ENCODE results near the gene PCCA. TPM values are rescaled to one million over a fixed set of nuclear protein-coding genes. Genes with fewer than 3 reads are reported as not detected.
A peak's percentile ranks its signal among the peaks of the same experiment; 100 is the strongest.

PCCA gene
- total RNA-seq, 1 experiment from 2014 or later = 16.1 TPM

- H3K27ac ChIP-seq = no peak overlapping the region
- BruUV-seq (replicated peaks) = no TSS peak
- intact Hi-C loops (cut with micrococcal nuclease; ENCODE audit: unreplicated experiment) = loop anchor here (1.0 to 5.0 kb wide), 5 partner anchors 280 to 792 kb away; no protein-coding TSS in a partner anchor
Observed at GRCh38 chr13:100234524-100235136, 145.7 kb downstream of the PCCA start.

DNA sequence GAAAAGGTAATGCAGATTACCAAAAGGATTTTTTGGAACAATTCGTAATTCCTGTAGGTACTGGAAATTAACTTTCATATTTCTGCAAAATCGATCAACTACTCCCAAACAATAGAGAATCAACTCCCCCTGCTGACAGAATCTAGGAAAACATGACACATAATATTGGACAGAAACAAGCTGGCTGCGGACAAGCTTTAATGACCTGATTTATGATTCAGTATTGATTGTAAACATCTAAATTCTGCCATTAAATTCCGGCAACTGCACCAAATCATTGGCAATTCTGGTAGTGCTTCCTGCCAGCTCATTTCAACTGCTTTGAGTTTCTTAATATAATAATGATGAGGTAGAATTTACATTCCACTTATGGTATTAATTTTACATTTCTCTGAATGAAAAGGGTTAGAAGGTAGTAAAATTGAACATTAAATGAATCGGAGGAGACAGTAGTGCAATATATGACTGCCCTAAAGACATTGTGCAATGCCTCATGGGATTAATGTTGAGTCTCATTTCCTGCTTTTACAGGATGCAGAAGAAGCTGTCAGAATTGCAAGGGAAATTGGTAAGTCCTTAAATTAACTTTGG, 146.5 kb downstream of the PCCA start:
- Histone ChIP-seq H3K27me3 (ENCODE audit: insufficient read depth, low read depth) (no peaks in the 10 kb centered on the region), H3K4me1 (replicated peaks; ENCODE audit: insufficient read depth) (peaks cover 5% of the 10 kb centered on the region; the same call in 1 of the 2 replicates), H3K4me2 (no peak overlapping the region), H2AFZ (no peak overlapping the region), H3K36me3 (ENCODE audit: low read depth) (no peaks in the 10 kb centered on the region), H3K9me2 (ENCODE audit: insufficient read depth) (no peaks in the 10 kb centered on the region), H3F3A (ENCODE audit: insufficient read depth, low read depth) (no peaks in the 10 kb centered on the region; the same call in 1 of the 2 replicates), H3K27ac (no peak overlapping the region), H3K4me3 (no peak overlapping the region), H3K9me3 (ENCODE audit: insufficient read depth, low read depth) (no peaks in the 10 kb centered on the region), H3K79me2 (ENCODE audit: low read depth) (no peaks in the 10 kb centered on the region), H4K20me1 (ENCODE audit: insufficient read depth) (no peaks in the 10 kb centered on the region)
- DNase-seq = peak; percentile 6 to 39
- POLR2A ChIA-PET (ENCODE audit: unreplicated experiment) = interaction anchor here (0.5 kb wide), 1 partner anchor 561 kb away, joined by 4 read pairs; no protein-coding TSS in a partner anchor
- BruUV-seq (replicated peaks) = no TSS peak
- intact Hi-C loops (cut with micrococcal nuclease; ENCODE audit: unreplicated experiment) = loop anchor here (1.0 to 5.0 kb wide), 4 partner anchors 279 to 793 kb away; no protein-coding TSS in a partner anchor
- TF ChIP-seq, protein P1, sequence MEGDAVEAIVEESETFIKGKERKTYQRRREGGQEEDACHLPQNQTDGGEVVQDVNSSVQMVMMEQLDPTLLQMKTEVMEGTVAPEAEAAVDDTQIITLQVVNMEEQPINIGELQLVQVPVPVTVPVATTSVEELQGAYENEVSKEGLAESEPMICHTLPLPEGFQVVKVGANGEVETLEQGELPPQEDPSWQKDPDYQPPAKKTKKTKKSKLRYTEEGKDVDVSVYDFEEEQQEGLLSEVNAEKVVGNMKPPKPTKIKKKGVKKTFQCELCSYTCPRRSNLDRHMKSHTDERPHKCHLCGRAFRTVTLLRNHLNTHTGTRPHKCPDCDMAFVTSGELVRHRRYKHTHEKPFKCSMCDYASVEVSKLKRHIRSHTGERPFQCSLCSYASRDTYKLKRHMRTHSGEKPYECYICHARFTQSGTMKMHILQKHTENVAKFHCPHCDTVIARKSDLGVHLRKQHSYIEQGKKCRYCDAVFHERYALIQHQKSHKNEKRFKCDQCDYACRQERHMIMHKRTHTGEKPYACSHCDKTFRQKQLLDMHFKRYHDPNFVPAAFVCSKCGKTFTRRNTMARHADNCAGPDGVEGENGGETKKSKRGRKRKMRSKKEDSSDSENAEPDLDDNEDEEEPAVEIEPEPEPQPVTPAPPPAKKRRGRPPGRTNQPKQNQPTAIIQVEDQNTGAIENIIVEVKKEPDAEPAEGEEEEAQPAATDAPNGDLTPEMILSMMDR (conservative IDR thresholded peaks at IDR 0.05) = peak; percentile 88
- no peak for TF ChIP-seq EZH2 (IDR thresholded peaks at IDR 0.05; ENCODE audit: low read depth)
- CTCF ChIA-PET = interaction anchor here (0.5 to 1.2 kb wide), 9 partner anchors 85 to 915 kb away, joined by 3 to 11 read pairs (median 5); partner anchors contain the start of gene ZIC2

More at GRCh38 chr13:100234524-100235136, 145.7 kb downstream of the PCCA start:
- Histone ChIP-seq H3K4me3 (no peak overlapping the region), H3K4me2 (no peak overlapping the region), H3K27me3 (ENCODE audit: insufficient read depth, low read depth) (no peaks in the 10 kb centered on the region), H3K9me2 (ENCODE audit: insufficient read depth) (no peaks in the 10 kb centered on the region), H3K4me1 (replicated peaks; ENCODE audit: insufficient read depth) (no peaks in the 10 kb centered on the region), H3K79me2 (ENCODE audit: low read depth) (no peaks in the 10 kb centered on the region), H3K36me3 (ENCODE audit: low read depth) (no peaks in the 10 kb centered on the region), H2AFZ (no peak overlapping the region), H3F3A (ENCODE audit: insufficient read depth, low read depth) (no peaks in the 10 kb centered on the region; the same call in 1 of the 2 replicates), H3K9me3 (ENCODE audit: insufficient read depth, low read depth) (no peaks in the 10 kb centered on the region), H4K20me1 (ENCODE audit: insufficient read depth) (no peaks in the 10 kb centered on the region)
- TF ChIP-seq EZH2 (IDR thresholded peaks at IDR 0.05; ENCODE audit: low read depth) = no peak
- TF ChIP-seq, protein P1 (conservative IDR thresholded peaks at IDR 0.05) = no peak
- POLR2A ChIA-PET (ENCODE audit: unreplicated experiment) = no interaction called here
- CTCF ChIA-PET = interaction anchor here (1.2 kb wide), 1 partner anchor 334 kb away, joined by 3 read pairs; no protein-coding TSS in a partner anchor
- DNase-seq = no peak

GRCh38 chr13:100240109-100240779, 151.4 kb downstream of the PCCA start:
- Histone ChIP-seq H3K79me2 (ENCODE audit: low read depth) (no peaks in the 10 kb centered on the region), H4K20me1 (ENCODE audit: insufficient read depth) (no peaks in the 10 kb centered on the region), H3K9me2 (ENCODE audit: insufficient read depth) (no peaks in the 10 kb centered on the region), H3F3A (ENCODE audit: insufficient read depth, low read depth) (no peaks in the 10 kb centered on the region; the same call in 1 of the 2 replicates), H3K4me2 (no peak overlapping the region), H3K4me1 (replicated peaks; ENCODE audit: insufficient read depth) (peaks cover 5% of the 10 kb centered on the region; the same call in 1 of the 2 replicates), H3K27ac (no peak overlapping the region), H3K36me3 (ENCODE audit: low read depth) (no peaks in the 10 kb centered on the region), H2AFZ (no peak overlapping the region), H3K4me3 (no peak overlapping the region), H3K27me3 (ENCODE audit: insufficient read depth, low read depth) (no peaks in the 10 kb centered on the region), H3K9me3 (ENCODE audit: insufficient read depth, low read depth) (no peaks in the 10 kb centered on the region)
- POLR2A ChIA-PET (ENCODE audit: unreplicated experiment) = no interaction called here
- no peak for TF ChIP-seq EZH2 (IDR thresholded peaks at IDR 0.05; ENCODE audit: low read depth)
- TF ChIP-seq, protein P1 (conservative IDR thresholded peaks at IDR 0.05) = no peak
- intact Hi-C loops (cut with micrococcal nuclease; ENCODE audit: unreplicated experiment) = no loop called here
- CTCF ChIA-PET = interaction anchor here (0.6 kb wide), 1 partner anchor 561 kb away, joined by 6 read pairs; no protein-coding TSS in a partner anchor
- BruUV-seq (replicated peaks) = no TSS peak
- no peak for DNase-seq

Data from PC-9 (cell line).